ENCODE results near the gene OPN3.
A peak's percentile ranks its signal among the peaks of the same experiment; 100 is the strongest.

The OPN3 gene

DNA sequence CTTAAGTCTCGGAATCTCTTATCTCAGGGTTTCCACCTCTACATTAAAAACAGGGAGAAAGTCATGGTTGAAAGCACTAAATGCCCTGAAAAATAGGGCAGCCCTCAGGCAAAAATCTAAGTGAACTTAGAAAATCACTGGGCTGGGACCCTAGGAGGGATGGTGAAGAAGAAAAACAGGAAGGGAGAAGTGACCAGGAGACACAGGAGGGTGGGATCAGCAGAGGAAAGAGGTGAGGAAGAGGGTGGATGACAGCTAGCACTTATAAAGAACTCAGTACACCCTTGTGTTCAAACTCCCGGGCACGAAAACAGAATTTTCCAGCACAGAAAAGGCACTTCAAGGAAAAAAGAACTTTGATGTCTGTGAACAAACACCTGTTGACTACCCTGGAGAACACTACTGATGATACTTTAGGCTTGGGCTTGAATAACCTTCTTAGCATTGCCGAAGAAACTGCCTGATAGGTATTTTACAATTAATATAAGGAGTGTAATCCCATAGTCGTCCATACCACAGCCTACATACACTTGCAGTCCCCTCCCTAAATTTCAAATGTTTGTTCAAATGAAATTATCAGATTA lies 2.0 kb downstream of the OPN3 start:
- DNase-seq, result no peak

DNA sequence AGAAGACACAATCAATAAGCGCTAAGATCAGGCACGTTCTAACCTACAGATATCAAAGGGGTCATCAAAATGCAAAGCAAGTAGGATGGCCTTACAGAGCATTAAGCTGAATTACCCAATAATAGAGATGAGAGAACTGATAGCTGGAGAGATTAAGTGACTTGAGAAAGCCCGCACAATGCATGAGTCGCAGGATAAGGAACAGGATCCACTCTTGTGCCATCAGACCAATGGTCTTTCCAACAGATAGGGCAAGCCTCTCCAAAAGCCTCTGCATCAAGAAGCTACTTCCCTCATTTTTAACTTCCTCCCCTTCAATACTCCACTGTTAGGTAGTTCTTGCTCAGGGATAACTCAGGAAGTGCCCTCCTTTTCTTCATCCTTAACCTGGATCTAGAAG lies 2.6 kb downstream of the OPN3 start:
- Histone ChIP-seq H3K4me3 (ENCODE audit: low read depth, low read length) (no peak overlapping the region), H3K9me3 (no peaks in the 10 kb centered on the region), H3K36me3 (peaks cover 11% of the 10 kb centered on the region), H3K27me3 (no peaks in the 10 kb centered on the region), H3K4me1 (no peaks in the 10 kb centered on the region)
- no peak for DNase-seq
- TF ChIP-seq, protein P1, sequence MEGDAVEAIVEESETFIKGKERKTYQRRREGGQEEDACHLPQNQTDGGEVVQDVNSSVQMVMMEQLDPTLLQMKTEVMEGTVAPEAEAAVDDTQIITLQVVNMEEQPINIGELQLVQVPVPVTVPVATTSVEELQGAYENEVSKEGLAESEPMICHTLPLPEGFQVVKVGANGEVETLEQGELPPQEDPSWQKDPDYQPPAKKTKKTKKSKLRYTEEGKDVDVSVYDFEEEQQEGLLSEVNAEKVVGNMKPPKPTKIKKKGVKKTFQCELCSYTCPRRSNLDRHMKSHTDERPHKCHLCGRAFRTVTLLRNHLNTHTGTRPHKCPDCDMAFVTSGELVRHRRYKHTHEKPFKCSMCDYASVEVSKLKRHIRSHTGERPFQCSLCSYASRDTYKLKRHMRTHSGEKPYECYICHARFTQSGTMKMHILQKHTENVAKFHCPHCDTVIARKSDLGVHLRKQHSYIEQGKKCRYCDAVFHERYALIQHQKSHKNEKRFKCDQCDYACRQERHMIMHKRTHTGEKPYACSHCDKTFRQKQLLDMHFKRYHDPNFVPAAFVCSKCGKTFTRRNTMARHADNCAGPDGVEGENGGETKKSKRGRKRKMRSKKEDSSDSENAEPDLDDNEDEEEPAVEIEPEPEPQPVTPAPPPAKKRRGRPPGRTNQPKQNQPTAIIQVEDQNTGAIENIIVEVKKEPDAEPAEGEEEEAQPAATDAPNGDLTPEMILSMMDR (IDR thresholded peaks at IDR 0.05; ENCODE audit: low read depth, low read length), result no peak

More for the DNA sequence above, 2.0 kb downstream of the OPN3 start:
- TF ChIP-seq, protein P1 (IDR thresholded peaks at IDR 0.05; ENCODE audit: low read depth, low read length), result no peak
- H3K9me3 ChIP-seq, result no peaks in the 10 kb centered on the region
- peak overlapping the region; percentile 7 for H3K4me3 ChIP-seq (ENCODE audit: low read depth, low read length)
- H3K4me1 ChIP-seq, result no peaks in the 10 kb centered on the region
- peaks cover 11% of the 10 kb centered on the region for H3K36me3 ChIP-seq
- no peaks in the 10 kb centered on the region for H3K27me3 ChIP-seq

GRCh38 chr1:241637046-241637590 lies 3.1 kb downstream of the OPN3 start:
- TF ChIP-seq, protein P1 (IDR thresholded peaks at IDR 0.05; ENCODE audit: low read depth, low read length), result no peak
- Histone ChIP-seq H3K4me1 (no peaks in the 10 kb centered on the region), H3K27me3 (no peaks in the 10 kb centered on the region), H3K36me3 (peaks cover 11% of the 10 kb centered on the region), H3K4me3 (ENCODE audit: low read depth, low read length) (no peak overlapping the region), H3K9me3 (no peaks in the 10 kb centered on the region)
- no peak for DNase-seq

DNA sequence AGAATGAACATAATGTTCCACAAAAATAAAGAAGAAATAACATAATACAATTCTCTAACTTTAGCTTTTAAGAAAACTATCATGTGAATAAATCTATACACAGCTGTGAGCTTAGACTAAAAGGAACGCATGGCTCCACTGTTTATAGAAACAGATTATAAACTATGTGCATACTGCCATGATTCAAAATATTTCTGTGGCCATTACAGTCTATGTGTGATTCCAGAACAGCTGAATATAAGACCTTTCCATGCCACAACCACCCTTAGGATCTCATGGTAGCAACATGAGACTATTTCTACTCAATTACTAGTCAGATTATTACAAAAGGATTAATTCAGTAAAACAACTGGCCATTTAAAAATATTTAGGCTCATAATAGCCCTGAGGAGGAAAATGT lies 3.9 kb downstream of the OPN3 start:
- Histone ChIP-seq H3K27me3 (no peaks in the 10 kb centered on the region), H3K36me3 (peaks cover 11% of the 10 kb centered on the region), H3K4me1 (no peaks in the 10 kb centered on the region), H3K4me3 (ENCODE audit: low read depth, low read length) (no peak overlapping the region), H3K9me3 (no peaks in the 10 kb centered on the region)
- TF ChIP-seq, protein P1 (IDR thresholded peaks at IDR 0.05; ENCODE audit: low read depth, low read length), result no peak
- no peak for DNase-seq

DNA sequence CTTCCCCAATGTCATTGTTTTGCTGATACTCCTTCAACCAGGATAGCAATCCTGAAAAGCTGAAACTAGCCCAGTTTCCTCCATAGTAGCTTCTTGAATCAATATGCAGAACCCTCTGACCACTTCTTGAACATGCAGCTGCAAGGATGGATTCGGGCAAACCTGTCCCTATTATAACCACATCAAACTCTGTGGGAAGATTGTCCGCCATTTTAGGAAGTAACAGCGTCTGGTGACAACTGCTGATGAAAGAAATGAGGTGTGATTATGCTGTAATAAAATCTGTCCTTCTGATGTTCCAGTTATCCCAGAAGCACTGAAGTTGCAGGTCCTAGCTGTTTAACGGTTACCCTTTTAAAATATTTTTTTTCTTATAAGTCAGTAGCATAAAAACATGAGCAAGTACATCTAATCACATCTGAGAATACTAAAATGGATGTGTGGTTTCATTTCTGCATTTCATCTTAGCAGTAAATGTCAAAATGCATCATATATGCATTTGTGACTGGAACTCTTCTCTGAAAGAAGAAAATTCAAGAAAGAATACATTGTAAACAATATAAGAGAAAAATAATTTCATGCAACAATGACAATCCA lies 4.5 kb downstream of the OPN3 start:
- Histone ChIP-seq H3K4me3 (ENCODE audit: low read depth, low read length) (no peak overlapping the region), H3K27me3 (no peaks in the 10 kb centered on the region), H3K36me3 (peaks cover 11% of the 10 kb centered on the region), H3K4me1 (no peaks in the 10 kb centered on the region), H3K9me3 (no peaks in the 10 kb centered on the region)
- TF ChIP-seq, protein P1 (IDR thresholded peaks at IDR 0.05; ENCODE audit: low read depth, low read length), result no peak
- DNase-seq, result no peak

- H3K4me3 ChIP-seq (ENCODE audit: low read depth, low read length), result no peak overlapping the region
- no peak for DNase-seq
- peaks cover 11% of the 10 kb centered on the region for H3K36me3 ChIP-seq
- no peaks in the 10 kb centered on the region for H3K27me3 ChIP-seq
- TF ChIP-seq, protein P1 (IDR thresholded peaks at IDR 0.05; ENCODE audit: low read depth, low read length), result no peak
- H3K9me3 ChIP-seq, result no peaks in the 10 kb centered on the region
- H3K4me1 ChIP-seq, result no peaks in the 10 kb centered on the region
These were observed 7.2 kb downstream of the OPN3 start for GRCh38 chr1:241632987-241633386.

Data from BE2C (cell line).